Measurements from ENCODE around the gene TNFRSF12A. TPM values are rescaled to one million over a fixed set of nuclear protein-coding genes. Genes with fewer than 3 reads are reported as not detected.

Gene TNFRSF12A
- total RNA-seq, 1 experiment from 2014 or later: 78.9 TPM

DNA sequence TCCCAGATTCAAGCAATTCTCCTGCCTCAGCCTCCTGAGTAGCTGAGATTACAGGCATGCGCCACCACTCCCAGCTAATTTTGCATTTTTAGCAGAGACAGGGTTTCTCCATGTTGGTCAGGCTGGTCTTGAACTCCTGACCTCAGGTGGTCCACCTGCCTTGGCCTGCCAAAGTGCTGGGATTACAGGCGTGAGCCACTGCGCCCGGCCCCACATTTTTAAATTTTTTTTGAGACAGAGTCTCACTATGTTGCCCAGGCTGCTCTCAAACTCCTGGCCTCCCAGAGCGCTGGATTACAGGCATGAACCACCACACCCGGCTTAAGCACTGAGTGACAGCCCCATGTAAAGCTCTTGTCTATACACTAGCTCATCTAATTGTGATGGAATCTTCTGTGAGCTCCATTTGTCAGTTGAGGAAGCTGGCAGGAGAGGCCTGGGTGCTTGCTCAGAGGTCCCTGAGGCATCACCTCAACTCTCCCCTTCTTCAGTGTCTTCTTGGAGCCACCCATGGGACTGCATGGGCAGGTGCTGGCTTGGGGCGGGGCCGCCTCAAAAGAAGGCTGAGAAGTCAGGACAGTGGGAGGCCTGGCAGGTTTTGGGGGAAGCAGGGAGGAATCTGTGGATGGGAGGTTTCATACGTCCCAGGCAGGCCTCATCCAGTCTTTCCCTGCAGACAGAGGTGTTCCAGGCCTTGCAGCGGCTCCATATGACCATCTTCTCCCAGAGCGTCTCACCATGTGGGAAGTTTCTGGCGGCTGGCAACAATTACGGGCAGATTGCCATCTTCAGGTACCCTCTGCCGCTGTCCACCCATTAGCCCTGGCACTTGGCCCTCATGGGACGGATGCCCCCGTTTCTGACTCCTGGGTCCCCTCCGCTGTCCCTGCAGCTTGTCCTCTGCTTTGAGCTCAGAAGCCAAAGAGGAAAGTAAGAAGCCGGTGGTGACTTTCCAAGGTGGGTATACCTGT lies 5.1 kb downstream of the TNFRSF12A start:
- ChIA-PET CTCF (interaction anchor here (0.6 to 8.6 kb wide), 4 partner anchors 18 to 124 kb away, joined by 3 to 360 read pairs (median 8); partner anchors contain the start of gene CLDN9), POLR2A (interaction anchor here (0.6 to 17.1 kb wide), 3 partner anchors 19 to 73 kb away, joined by 4 to 502 read pairs (median 5); partner anchors contain the start of gene CLDN9)
- TF ChIP-seq, protein P1, sequence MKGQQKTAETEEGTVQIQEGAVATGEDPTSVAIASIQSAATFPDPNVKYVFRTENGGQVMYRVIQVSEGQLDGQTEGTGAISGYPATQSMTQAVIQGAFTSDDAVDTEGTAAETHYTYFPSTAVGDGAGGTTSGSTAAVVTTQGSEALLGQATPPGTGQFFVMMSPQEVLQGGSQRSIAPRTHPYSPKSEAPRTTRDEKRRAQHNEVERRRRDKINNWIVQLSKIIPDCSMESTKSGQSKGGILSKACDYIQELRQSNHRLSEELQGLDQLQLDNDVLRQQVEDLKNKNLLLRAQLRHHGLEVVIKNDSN (CRISPR knock-in tag; IDR thresholded peaks at IDR 0.05): 0 out of 2 replicates have a peak, but pooled peaks have one; percentile 19
- no peak for TF ChIP-seq TCF7 (CRISPR knock-in tag; IDR thresholded peaks at IDR 0.05; ENCODE audit: low read depth)
- Mint-ChIP-seq H3K27ac (no peak overlapping the region), H3K4me3 (peak overlapping the region; percentile 86), H3K4me1 (peaks cover 35% of the 10 kb centered on the region), H3K9me3 (no peaks in the 10 kb centered on the region), H3K27me3 (ENCODE audit: low read depth) (no peaks in the 10 kb centered on the region), H3K36me3 (peaks cover 23% of the 10 kb centered on the region)
- DNase-seq (ENCODE audit: low spot score) (no peak), ATAC-seq (no peak)

DNA sequence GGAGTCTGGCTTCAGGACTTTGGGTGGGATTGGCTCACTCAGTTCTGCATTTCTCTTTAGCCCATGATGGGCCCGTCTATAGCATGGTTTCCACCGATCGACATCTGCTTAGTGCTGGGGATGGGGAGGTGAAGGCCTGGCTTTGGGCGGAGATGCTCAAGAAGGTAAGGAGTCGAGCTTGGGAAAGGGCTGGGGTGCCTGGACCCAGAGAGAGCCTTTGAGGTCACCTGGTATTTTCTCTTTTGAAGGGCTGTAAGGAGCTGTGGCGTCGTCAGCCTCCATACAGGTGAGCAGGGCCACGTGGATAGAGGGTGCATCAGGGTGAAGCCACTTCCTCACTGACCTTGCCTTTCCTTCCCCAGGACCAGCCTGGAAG lies 5.8 kb downstream of the TNFRSF12A start:
- peaks cover 36% of the 10 kb centered on the region for H3K4me1 Mint-ChIP-seq
- DNase-seq (ENCODE audit: low spot score): no peak
- TF ChIP-seq TEAD1 (CRISPR knock-in tag; IDR thresholded peaks at IDR 0.05): no peak
- no peak for TF ChIP-seq PRDM15 (CRISPR knock-in tag; IDR thresholded peaks at IDR 0.05)
- no peak for TF ChIP-seq EMX1 (CRISPR knock-in tag; IDR thresholded peaks at IDR 0.05)
- H3K27ac Mint-ChIP-seq: no peak overlapping the region
- ATAC-seq: no peak
- no peaks in the 10 kb centered on the region for H3K27me3 Mint-ChIP-seq (ENCODE audit: low read depth)
- no peaks in the 10 kb centered on the region for H3K9me3 Mint-ChIP-seq
- H3K4me3 Mint-ChIP-seq: no peak overlapping the region
- CTCF ChIA-PET: interaction anchor here (2.7 kb wide), 1 partner anchor 104 kb away, joined by 19 read pairs; no protein-coding TSS in a partner anchor
- H3K36me3 Mint-ChIP-seq: peaks cover 23% of the 10 kb centered on the region
- POLR2A ChIA-PET: interaction anchor here (17.1 kb wide), 1 partner anchor 20 kb away, joined by 502 read pairs; the partner anchor contains the start of gene CLDN9

- no peaks in the 10 kb centered on the region for H3K27me3 Mint-ChIP-seq (ENCODE audit: low read depth)
- no peak overlapping the region for H3K27ac Mint-ChIP-seq
- POLR2A ChIA-PET: interaction anchor here (0.7 to 17.1 kb wide), 10 partner anchors 8 to 1512 kb away, joined by 3 to 502 read pairs (median 6); partner anchors contain the start of genes CLDN6, CLDN9 and TNFRSF12A
- CTCF ChIA-PET: interaction anchor here (0.6 to 9.8 kb wide), 16 partner anchors 6 to 305 kb away, joined by 3 to 355 read pairs (median 18); partner anchors contain the start of genes BICDL2, CLDN6, CLDN9 and HCFC1R1
- no peaks in the 10 kb centered on the region for H3K9me3 Mint-ChIP-seq
- ATAC-seq (no peak), DNase-seq (ENCODE audit: low spot score) (peak; percentile 18)
- H3K4me1 Mint-ChIP-seq: peaks cover 35% of the 10 kb centered on the region
- no peak overlapping the region for H3K4me3 Mint-ChIP-seq
- TF ChIP-seq PRRX2 (CRISPR knock-in tag; IDR thresholded peaks at IDR 0.05): no peak
- TF ChIP-seq, protein P2, sequence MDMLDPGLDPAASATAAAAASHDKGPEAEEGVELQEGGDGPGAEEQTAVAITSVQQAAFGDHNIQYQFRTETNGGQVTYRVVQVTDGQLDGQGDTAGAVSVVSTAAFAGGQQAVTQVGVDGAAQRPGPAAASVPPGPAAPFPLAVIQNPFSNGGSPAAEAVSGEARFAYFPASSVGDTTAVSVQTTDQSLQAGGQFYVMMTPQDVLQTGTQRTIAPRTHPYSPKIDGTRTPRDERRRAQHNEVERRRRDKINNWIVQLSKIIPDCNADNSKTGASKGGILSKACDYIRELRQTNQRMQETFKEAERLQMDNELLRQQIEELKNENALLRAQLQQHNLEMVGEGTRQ (CRISPR knock-in tag; IDR thresholded peaks at IDR 0.05): no peak
- no peak for TF ChIP-seq ETV6 (CRISPR knock-in tag; IDR thresholded peaks at IDR 0.05)
- TF ChIP-seq ZNF532 (CRISPR knock-in tag; IDR thresholded peaks at IDR 0.05; ENCODE audit: borderline replicate concordance): no peak
- TF ChIP-seq NFE2L1 (CRISPR knock-in tag; IDR thresholded peaks at IDR 0.05): no peak
- TF ChIP-seq, protein P3, sequence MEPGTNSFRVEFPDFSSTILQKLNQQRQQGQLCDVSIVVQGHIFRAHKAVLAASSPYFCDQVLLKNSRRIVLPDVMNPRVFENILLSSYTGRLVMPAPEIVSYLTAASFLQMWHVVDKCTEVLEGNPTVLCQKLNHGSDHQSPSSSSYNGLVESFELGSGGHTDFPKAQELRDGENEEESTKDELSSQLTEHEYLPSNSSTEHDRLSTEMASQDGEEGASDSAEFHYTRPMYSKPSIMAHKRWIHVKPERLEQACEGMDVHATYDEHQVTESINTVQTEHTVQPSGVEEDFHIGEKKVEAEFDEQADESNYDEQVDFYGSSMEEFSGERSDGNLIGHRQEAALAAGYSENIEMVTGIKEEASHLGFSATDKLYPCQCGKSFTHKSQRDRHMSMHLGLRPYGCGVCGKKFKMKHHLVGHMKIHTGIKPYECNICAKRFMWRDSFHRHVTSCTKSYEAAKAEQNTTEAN (CRISPR knock-in tag; IDR thresholded peaks at IDR 0.05): no peak
- H3K36me3 Mint-ChIP-seq: peaks cover 23% of the 10 kb centered on the region
These were observed 6.7 kb downstream of the TNFRSF12A start for GRCh38 chr16:3026609-3027488.
